Activated T-helper 9 cell treated with anti-CD3 and anti-CD28 coated beads, Interleukin-2, amount 50 U/mL, for 16 hours (primary cell): ENCODE measurements around the gene SEPTIN12.
"Not testable (repeated sequence)": the region's sequence is repeated elsewhere in the genome, so short reads cannot be mapped to it uniquely, and the experiment has no call there.

Experiments used
- DNase-seq: peaks from one replicate; pipeline ENCODE4 v3.0.0-alpha.2; 2020; ENCODE audit warnings: low read depth

The SEPTIN12 gene

GRCh38 chr16:4802659-4803287, 14.6 kb upstream of the SEPTIN12 start:
- DNase-seq: peak; percentile 83

GRCh38 chr16:4801962-4802658, 14.0 kb upstream of the SEPTIN12 start, which contains the start of gene ROGDI:
ROGDI (minus strand) TSS chr16:4802633; CDS start chr16:4802571, 62 bp downstream.
- peak; percentile 70 for DNase-seq

DNA sequence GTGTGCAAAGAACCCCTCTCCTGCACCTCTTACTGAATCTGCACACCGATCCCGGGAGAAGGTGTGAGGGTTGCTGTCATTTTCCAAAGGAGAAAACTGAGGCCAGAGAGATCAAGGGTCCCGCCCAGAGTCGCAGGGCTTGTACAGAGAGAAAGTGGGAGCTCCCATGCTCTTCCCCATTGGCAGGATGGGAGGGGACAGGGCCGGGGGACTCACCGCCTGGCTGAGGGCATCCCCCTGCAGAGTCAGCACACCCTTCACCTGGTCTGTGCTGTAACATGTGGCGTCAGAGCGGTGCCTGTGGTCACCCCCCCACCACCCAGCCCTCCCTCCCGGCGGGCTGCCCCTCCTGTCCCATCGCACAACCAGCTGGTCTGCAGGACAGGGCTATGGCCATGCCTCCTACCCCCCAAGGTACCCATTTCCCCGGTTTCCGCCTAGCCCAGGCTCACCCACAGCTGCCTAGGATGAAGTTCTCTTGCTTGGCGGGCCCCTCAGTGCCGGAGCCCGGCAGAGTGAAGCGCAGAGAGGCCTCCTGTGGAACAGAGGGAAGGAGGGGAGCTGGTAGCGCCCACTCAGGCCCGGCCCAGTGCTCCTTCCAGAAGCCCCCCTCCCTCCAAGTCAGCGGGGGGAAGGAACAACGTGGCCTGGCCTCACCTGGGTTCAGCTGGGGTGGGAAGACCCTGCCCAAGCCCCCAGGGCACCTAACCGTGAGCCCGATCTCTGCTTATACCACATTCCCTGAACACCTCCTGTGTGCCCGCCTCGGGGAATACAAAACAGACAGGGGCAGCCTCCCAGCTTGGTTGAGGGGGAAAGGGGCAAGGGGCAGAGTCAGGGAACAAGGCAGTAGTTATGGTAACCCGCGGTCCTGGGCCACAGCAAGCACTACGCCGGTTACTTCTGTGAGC, 13.2 kb upstream of the SEPTIN12 start:
- no peak for DNase-seq

DNA sequence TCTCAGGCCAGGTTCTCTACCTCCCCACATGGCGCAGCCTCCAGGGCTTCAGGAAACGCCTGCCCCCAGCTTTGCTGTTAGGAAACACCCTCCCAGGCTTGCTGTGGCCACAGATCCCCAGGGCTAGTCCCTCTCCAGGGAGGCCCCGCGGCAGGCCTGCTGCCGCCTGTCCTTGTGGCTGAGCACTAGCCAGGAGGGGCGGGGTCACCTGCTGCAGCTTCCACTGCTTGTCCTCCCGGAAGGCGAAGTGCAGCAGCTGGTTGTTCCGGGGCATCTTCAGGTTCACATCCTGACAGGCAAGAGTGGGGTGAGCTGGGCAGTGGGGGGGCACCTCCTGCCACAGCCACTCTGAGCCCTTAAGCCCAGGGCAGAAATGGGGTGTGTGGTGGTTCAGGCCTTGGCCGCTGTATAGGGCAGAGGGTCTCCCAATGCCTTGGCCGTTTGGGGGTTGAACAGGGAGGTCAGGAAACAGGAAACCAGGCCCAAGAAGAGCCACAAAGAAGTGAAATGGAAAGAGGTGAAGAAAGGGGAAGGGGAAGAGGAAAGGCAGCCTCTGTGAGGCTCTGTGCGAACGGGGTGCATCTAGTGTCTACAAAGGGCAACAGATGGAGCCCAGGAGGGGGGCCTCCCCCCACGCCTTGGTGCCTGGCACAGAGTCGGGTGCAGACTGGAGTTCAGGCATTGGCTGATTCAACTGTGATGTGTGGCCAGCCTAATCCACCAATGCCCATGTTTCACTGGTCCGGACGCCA, 12.3 kb upstream of the SEPTIN12 start:
- no peak for DNase-seq

DNA sequence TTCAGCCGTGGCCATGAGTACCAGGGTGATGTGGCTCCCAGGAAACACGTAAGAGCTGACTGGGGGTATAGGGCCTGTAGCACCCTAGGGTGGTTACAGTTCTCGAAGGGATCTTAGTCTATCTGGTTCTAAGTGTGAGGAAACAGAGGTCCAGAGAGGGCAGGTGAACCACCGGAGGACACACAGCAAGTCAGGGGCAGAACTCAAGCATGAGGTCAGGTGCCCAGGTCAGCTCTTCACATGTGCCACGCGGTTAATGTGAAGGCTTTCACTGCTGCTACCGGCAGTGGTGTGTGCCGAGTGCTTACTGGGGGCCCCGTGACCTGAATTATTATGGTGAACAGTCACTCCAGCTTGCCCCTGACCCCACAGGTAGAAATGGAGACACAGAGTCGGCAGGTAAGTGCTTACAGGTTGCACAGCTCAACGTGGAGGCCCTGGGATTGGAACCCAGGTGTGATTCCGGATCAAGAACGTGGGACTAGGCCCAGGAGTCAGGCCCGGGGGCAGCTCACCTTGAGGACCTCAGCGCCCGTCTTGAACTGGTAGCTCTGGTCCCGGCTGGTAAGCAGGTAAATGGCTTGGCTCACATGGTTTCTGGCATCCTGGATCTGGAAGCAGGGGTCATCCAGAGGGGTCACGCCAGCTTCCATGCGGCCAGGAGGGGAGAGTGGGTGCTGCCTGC, 11.2 kb upstream of the SEPTIN12 start:
- no peak for DNase-seq

DNA sequence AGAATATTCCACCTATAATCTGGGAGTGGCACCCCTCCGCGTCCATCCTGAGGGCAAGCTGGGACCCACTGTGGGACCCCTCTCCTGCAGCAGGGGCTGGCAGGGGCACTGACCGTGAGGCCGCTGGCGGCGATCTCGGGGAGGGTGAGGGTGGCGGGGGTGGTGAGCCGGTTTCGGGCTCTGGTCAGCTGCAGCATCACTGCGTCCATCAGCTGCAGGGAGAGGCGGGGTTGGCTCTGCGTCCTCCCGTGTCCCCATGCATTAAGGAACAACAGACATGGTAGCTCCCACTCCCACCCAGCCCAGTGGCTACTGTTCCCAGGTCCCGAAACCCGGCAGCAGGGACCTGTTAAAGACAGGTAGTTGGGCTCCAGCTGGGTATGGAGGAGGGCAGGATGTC, 10.3 kb upstream of the SEPTIN12 start:
- no peak for DNase-seq

GRCh38 chr16:4797805-4798252, 9.7 kb upstream of the SEPTIN12 start:
- DNase-seq: no peak

DNA sequence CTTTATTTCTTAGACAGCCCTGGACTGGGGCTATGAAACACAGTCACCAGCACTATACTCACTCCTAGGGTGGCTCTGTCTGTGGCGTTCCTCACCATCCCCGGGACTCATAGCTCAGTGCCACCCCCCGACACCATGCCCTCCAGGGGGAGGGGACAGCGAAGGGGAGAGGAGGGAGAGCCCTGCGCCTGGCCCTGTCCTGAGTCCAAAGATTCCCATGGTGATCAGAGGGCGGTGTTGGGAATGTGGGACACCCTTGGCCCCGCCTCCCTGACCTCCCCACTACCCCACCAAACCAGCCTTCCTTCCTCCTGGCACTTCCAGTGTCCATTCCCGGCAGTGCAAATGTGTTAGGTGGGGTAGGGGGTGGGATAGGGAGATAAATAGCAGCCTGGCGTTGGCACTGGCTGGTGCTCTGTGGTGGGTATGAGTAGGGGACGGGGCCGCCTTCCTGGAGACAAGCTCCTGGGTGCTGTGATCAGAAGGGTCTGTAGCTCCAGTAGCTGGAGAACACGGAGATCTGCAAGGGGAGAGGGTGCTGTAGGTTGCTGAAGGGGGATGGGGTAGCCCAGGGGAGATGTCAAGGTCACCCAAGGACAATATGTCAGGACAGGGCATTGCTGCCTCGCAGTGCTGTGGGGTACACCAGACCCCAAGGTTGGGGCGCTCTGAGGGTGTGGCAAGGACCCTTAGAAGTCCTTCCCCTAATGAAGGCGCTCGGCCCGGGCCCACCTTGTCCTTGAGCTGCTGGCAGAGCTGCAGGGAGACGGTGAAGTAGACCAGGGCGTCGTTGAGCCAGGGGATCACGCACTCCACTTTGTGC, 9.0 kb upstream of the SEPTIN12 start:
- DNase-seq: no peak

GRCh38 chr16:4795828-4796572, 7.9 kb upstream of the SEPTIN12 start:
- DNase-seq: no peak

GRCh38 chr16:4795181-4795827, 7.2 kb upstream of the SEPTIN12 start, which contains the start of gene SMIM22:
SMIM22 (plus strand) TSS chr16:4795369; CDS start chr16:4795735, 366 bp downstream.
- no peak for DNase-seq

- DNase-seq: no peak
Observed at GRCh38 chr16:4792951-4793513, 4.9 kb upstream of the SEPTIN12 start.

GRCh38 chr16:4790871-4791270, 2.7 kb upstream of the SEPTIN12 start:
- no peak for DNase-seq

DNA sequence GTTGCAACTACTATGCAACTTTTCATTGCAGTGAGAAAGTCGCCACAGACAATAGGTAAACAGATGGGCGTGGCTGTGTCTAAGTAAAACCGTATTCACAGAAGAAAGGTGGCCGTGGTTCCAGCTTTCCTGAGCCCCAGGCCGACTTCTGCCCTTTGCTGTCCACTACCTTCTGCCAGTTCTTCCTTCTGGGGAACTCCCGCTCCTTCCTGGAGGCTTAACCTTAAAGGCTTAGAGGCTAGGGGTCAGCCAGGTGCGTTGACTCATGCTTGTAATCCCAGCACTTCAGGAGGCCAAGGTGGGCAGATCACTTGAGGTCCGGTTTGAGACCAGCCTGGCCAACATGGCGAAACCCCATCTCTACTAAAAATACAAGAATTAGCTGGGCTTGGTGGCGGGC, 2.1 kb upstream of the SEPTIN12 start:
- no peak for DNase-seq

GRCh38 chr16:4788910-4789309, 765 bp upstream of the SEPTIN12 start:
- no peak for DNase-seq

DNA sequence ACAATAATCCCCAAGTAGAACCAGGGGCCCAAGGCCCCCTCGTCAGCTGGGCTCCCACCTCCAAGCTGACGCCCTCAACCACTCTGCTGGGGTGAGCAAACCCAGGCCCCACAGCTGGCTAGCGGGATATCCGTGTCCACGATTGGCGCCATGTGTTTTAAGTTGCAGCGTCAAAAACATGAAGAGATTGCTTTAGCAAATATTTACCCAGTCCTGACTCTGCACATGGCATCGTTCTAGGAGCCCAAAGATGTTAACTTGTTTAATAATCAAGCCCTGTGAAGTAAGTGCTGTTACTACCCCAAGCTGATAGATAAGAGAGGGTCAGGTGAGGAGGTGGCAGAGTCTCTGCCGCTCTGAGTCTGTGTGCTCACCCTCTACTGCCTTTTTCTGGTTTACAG, 344 bp upstream of the SEPTIN12 start:
- DNase-seq: no peak

DNA sequence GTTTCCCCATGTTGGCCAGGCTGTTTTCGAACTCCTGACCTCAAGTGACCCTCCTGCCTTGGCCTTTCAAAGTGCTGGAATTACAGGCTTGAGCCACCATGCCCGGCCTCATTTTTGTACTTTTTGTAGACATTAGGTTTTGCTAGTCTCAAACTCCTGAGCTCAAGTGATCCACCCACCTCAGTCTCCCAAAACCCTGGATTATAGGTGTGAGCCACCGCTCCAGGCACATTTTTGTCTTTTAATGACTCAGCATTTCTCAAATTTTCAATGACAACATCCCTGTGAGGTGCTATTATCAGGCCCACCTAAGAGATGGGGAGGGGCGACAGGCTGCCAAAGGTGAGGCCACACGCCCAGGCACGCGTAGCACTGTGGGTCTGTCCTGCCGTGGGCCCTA, 1.1 kb downstream of the SEPTIN12 start:
- DNase-seq: no peak

DNA sequence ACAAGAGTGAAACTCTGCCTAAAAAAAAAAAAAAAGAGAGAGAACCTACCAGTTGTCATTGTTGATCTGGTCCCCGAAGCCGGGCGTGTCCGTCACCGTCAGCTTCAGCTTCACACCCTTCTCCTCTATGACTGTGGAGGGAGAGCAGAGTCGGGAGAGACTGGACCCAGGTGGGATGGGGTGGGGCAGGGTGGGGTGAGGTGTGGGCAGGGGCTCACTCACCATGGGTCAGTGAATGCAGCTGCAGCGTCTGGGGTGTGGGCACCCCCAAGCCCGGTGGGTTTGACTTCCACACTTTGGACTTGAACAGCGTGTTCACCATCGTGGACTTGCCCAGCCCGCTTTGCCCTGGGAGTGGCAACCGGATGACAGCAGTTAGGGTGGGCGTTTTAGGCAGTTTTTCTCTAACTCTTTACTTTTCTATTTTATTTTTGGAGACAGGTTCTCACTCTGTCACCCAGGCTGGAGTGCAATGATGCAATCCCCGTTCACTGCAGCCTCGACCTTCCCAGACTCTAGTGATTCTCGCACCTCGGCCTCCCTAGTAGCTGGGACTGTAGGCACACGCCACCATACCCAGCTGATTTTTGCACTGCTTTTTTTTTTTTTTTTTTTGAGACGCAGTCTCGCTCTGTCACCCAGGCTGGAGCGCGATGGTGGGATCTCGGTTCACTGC, 2.2 kb downstream of the SEPTIN12 start:
- DNase-seq: no peak

DNA sequence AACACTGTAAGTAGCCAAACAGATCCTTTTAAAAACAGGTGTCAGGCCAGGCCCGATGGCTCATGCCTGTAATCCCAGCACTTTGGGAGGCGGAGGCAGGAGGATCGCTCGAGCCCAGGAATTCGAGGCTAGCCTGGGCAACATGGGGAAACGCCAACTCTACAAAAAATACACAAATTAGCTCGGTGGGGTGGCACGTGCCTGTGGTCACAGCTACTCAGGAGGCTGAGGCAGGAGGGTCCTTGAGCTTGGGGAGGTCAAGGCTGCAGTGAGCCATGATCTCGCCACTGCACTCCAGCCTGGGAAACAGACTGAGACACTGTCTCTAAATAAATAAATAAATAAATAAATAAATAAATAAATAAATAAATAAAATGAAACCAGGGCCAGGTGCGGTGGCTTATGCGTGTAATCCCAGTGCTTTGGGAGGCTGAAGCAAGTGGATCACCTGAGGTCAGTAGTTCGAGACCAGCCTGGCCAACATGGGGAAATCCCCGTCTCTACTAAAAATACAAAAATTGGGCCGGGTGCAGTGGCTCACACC, 3.6 kb downstream of the SEPTIN12 start:
- not testable (repeated sequence) for DNase-seq
